22Rv1 (cell line): ENCODE data around the gene GPHN.

Experiments used
- ZFX ChIP-seq: fragments of 450-650 bp; IDR thresholded peaks from 2 replicates; pipeline ENCODE4 v1.6.1; 2017; ENCODE audit warnings: antibody characterized with exemption, borderline replicate concordance
- TF ChIP-seq, protein P1 (sequence below): fragments of 450-650 bp; IDR thresholded peaks from 2 replicates; pipeline ENCODE4 v1.5.1; 2017; ENCODE audit warnings: mild to moderate bottlenecking

GRCh38 chr14:66782853-66783252 lies 274.9 kb downstream of the GPHN start:
- TF ChIP-seq, protein P1, sequence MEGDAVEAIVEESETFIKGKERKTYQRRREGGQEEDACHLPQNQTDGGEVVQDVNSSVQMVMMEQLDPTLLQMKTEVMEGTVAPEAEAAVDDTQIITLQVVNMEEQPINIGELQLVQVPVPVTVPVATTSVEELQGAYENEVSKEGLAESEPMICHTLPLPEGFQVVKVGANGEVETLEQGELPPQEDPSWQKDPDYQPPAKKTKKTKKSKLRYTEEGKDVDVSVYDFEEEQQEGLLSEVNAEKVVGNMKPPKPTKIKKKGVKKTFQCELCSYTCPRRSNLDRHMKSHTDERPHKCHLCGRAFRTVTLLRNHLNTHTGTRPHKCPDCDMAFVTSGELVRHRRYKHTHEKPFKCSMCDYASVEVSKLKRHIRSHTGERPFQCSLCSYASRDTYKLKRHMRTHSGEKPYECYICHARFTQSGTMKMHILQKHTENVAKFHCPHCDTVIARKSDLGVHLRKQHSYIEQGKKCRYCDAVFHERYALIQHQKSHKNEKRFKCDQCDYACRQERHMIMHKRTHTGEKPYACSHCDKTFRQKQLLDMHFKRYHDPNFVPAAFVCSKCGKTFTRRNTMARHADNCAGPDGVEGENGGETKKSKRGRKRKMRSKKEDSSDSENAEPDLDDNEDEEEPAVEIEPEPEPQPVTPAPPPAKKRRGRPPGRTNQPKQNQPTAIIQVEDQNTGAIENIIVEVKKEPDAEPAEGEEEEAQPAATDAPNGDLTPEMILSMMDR = no peak
- no peak for TF ChIP-seq ZFX
